CD4-positive, CD25-positive, alpha-beta regulatory T cell (primary cell): ENCODE measurements around the gene L1CAM. TPM values are rescaled to one million over a fixed set of nuclear protein-coding genes. Genes with fewer than 3 reads are reported as not detected.

Experiments used
- ATAC-seq, 2 donors: fragments of 150-1000 bp; cut with Tn5 transposase; one replicate each; pipeline ENCODE4 v1.10.0; 2021; ENCODE audit warnings: low read depth in 2 of 2, moderate number of reproducible peaks in 2 of 2, moderate library complexity in 1 of 2
- DNase-seq, 3 donors: peaks; one replicate each; pipeline versions ENCODE4 v3.0.0 to v3.0.0-alpha.2; 2012 to 2022; ENCODE audit warnings: mixed read lengths in 1 of 3
- H3K27ac ChIP-seq: one replicate; pipeline ENCODE4 v1.7.0; 2013; ENCODE audit warnings: mild to moderate bottlenecking, low read length; ENCODE audit not compliant: insufficient read depth, poor library complexity, severe bottlenecking
- H3K27me3 ChIP-seq: one replicate; pipeline ENCODE4 v1.7.0; 2013; ENCODE audit warnings: low read length; ENCODE audit not compliant: control insufficient read depth, insufficient read depth
- H3K36me3 ChIP-seq: one replicate; pipeline ENCODE4 v1.7.0; 2013; ENCODE audit warnings: mild to moderate bottlenecking, low read length, moderate library complexity; ENCODE audit not compliant: control insufficient read depth, insufficient read depth
- H3K4me1 ChIP-seq: 2 replicates; pipeline ENCODE4 v1.7.0; 2013; ENCODE audit warnings: mild to moderate bottlenecking, low read length; ENCODE audit not compliant: insufficient read depth, control insufficient read depth, poor library complexity, severe bottlenecking
- H3K4me3 ChIP-seq: one replicate; pipeline ENCODE4 v1.7.0; 2013; ENCODE audit warnings: low read depth, mild to moderate bottlenecking, low read length, moderate library complexity
- H3K9me3 ChIP-seq, 2 experiments: 1 replicate in 1 of 2; 2 replicates in 1 of 2; pipeline ENCODE4 v1.7.0; 2013; ENCODE audit warnings: low read length in 2 of 2, mild to moderate bottlenecking in 1 of 2, moderate library complexity in 1 of 2; ENCODE audit not compliant: control insufficient read depth in 2 of 2
- H3K27ac Mint-ChIP-seq, 3 donors: one replicate each; pipeline ENCODE4 v1.8.0; 2020 to 2022; ENCODE audit warnings: mild to moderate bottlenecking in 3 of 3, mixed read lengths in 3 of 3, moderate library complexity in 2 of 3
- H3K27me3 Mint-ChIP-seq: one replicate; pipeline ENCODE4 v1.8.0; 2022; ENCODE audit warnings: mild to moderate bottlenecking, mixed read lengths
- H3K36me3 Mint-ChIP-seq: one replicate; pipeline ENCODE4 v1.8.0; 2020; ENCODE audit warnings: mixed read lengths
- H3K4me1 Mint-ChIP-seq, 4 donors: one replicate each; pipeline ENCODE4 v1.8.0; 2020 to 2022; ENCODE audit warnings: mixed read lengths in 4 of 4, mild to moderate bottlenecking in 1 of 4
- H3K4me3 Mint-ChIP-seq, 4 donors: one replicate each; pipeline ENCODE4 v1.8.0; 2020 to 2022; ENCODE audit warnings: mild to moderate bottlenecking in 4 of 4, mixed read lengths in 4 of 4, moderate library complexity in 3 of 4
- H3K9me3 Mint-ChIP-seq, 7 donors: one replicate each; pipeline ENCODE4 v1.8.0; 2020 to 2022; ENCODE audit warnings: mixed read lengths in 7 of 7, mild to moderate bottlenecking in 3 of 7, moderate library complexity in 2 of 7
- polyA plus RNA-seq, 4 donors: library from polyadenylated mRNA; unstranded; fragments of 300-500 nt; fragmentation: Illumina TruSeq; gene quantifications; one replicate each; pipeline ENCODE4 v1.2.3, GENCODE V29; 2021
- total RNA-seq: library from RNA; stranded (reverse); gene quantifications from one replicate; pipeline ENCODE4 v1.2.3, GENCODE V29; 2022

Gene L1CAM
- total and polyA plus RNA-seq, 5 donors from 2014 or later: 0.67 to 2.1 TPM; not detected in 3

DNA sequence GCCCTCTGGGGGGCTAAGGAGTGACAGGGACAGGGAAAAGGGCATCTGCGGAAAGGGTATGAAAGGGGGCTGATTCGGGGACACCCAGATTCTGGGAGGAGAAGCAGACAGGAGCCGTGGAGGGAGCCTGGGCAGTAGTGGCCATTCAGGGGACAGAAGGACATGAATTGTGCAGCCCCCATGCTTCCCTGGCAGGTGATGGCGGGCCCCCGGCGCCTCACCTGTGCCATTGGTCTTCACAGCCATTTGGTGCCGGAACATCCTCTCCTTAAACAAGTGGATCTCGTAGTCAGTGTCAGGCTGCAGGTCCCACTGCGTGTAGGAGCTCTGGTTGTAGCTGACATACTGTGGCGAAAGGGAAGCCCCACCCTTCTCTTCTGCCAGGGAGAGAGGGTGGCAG is 21.9 kb downstream of the L1CAM start:
- Mint-ChIP-seq H3K4me3 (no peak overlapping the region), H3K27ac (no peak overlapping the region), H3K27me3 (no peaks in the 10 kb centered on the region), H3K4me1 (peaks cover 0 to 5% (median 0%) of the 10 kb centered on the region in 4 donors), H3K36me3 (no peaks in the 10 kb centered on the region), H3K9me3 (no peaks in the 10 kb centered on the region)
- DNase-seq: no peak
- no peaks in the 10 kb centered on the region for H3K9me3 ChIP-seq
- H3K4me3 ChIP-seq: no peak overlapping the region
- no peaks in the 10 kb centered on the region for H3K27me3 ChIP-seq
- H3K4me1 ChIP-seq: no peaks in the 10 kb centered on the region
- no peak for ATAC-seq
- no peaks in the 10 kb centered on the region for H3K36me3 ChIP-seq
- no peak overlapping the region for H3K27ac ChIP-seq

DNA sequence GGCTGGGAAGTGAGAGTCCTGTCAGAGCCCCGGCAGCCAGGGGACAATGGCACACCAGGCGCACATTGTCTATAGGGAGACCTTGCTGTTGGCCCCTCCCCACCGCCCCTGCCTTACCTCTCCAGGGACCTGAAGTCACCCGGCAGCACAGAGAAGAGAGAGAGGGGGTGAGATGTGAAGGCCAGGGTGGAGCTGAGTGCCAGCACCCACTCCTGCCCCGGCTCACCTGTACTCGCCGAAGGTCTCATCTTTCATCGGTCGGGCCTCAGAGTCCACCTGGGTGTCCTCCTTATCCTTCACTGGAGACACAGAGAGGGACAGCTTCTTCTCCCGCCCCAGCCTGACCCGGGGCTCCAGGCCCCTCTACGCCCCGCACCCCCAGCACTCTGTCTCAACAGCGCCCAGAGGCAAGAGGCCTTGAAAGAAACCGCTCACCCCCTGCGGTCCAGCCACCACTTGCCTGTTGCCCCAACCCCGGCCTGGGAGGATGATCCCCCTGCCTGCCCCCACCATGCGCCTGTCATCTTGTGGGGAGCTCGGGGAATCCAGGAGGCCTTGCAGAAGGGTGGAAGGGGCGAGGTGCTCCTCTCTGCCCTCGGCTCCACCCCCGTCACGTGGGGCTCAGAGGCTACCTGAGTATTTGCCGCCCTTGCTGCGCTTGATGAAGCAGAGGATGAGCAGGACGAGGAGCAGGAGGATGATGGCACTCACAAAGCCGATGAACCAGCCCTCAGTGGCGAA is 22.6 kb downstream of the L1CAM start:
- no peaks in the 10 kb centered on the region for H3K36me3 ChIP-seq
- Mint-ChIP-seq H3K4me1 (peaks cover 0 to 5% (median 0%) of the 10 kb centered on the region in 4 donors), H3K4me3 (no peak overlapping the region), H3K27ac (no peak overlapping the region), H3K27me3 (no peaks in the 10 kb centered on the region), H3K36me3 (no peaks in the 10 kb centered on the region), H3K9me3 (no peaks in the 10 kb centered on the region)
- no peak overlapping the region for H3K27ac ChIP-seq
- DNase-seq: no peak
- H3K27me3 ChIP-seq: no peaks in the 10 kb centered on the region
- no peak for ATAC-seq
- H3K9me3 ChIP-seq: no peaks in the 10 kb centered on the region
- H3K4me1 ChIP-seq: no peaks in the 10 kb centered on the region
- no peak overlapping the region for H3K4me3 ChIP-seq

DNA sequence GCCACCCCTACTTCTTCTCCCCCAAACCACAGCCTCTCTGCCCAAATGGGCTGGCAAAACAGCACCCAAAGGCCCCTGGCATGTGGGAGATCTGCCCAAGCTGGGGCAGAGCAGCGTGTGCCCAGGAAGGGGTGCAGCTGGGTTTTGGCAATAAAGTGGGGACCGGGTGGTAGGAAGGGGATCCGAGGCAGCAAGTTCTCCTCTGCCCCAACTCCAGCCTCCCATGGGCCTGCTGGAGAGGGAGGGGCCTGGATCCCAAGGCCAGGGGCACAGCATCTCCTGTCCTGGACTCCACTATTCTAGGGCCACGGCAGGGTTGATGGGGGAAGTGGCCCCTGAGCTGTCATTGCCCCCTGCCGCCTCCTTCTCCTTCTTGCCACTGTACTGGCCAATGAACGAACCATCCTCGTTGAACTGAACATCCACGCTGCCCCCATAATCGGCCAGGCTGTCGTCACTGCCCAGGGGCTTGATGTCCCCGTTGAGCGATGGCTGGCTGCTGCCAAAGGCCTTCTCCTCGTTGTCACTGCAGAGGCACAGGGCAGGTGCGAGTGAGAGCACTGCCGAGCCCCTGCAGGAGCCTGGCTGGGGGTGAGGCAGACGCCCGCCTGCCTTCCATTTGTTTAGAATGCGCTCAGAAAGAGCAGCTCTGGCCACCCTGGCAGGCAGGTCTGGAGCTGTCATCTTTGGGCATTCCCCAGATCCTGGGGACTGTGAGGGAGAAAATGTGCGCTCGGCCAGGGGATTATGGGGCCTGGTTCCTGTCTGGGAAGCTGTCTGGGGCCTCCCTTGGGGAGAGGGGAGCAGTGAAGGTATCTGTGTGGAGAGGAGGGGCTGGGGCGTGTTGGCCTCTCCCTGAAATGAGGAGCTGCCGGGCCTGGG is 23.4 kb downstream of the L1CAM start:
- no peak for ATAC-seq
- peaks cover 0 to 7% (median 0%) of the 10 kb centered on the region in 4 donors for H3K4me1 Mint-ChIP-seq
- DNase-seq: no peak
- Histone ChIP-seq H3K27me3 (no peaks in the 10 kb centered on the region), H3K9me3 (no peaks in the 10 kb centered on the region), H3K4me1 (no peaks in the 10 kb centered on the region), H3K27ac (no peak overlapping the region), H3K4me3 (no peak overlapping the region), H3K36me3 (no peaks in the 10 kb centered on the region)
- H3K36me3 Mint-ChIP-seq: no peaks in the 10 kb centered on the region
- H3K4me3 Mint-ChIP-seq: no peak overlapping the region
- H3K27me3 Mint-ChIP-seq: peaks cover under 1% of the 10 kb centered on the region
- H3K27ac Mint-ChIP-seq: no peak overlapping the region
- H3K9me3 Mint-ChIP-seq: no peaks in the 10 kb centered on the region

DNA sequence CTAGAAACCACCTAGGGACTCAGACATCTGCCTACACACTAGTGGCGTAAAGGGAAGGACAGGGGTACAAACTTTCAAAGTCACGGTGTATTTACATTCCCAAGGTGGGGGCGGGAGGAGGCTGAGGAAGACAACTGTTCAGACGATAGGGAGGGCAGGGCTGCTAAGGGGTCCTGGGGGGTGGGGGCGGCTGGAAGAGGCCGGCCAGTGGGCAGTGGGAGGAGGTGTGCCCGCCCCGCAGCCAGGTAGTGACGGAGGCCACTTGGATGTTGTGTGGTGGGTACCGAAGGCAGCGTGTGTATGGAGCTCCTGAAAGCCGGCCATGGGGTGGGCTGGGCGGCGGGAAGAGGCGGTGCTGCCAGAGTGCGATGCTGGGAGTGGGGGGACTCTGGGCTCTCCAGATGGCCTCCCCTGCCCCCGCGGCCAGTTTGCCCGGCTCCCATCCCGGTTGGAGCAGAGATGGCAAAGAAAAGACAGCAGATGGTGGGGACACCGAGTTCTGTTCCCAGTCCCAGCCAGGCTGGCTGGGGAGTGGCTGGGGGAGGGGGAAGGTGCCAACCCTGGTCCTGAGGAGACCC is 24.2 kb downstream of the L1CAM start:
- Mint-ChIP-seq H3K9me3 (no peaks in the 10 kb centered on the region), H3K27ac (no peak overlapping the region), H3K36me3 (no peaks in the 10 kb centered on the region), H3K4me3 (no peak overlapping the region), H3K27me3 (peaks cover 6% of the 10 kb centered on the region), H3K4me1 (peaks cover 0 to 14% (median 0%) of the 10 kb centered on the region in 4 donors)
- no peak overlapping the region for H3K4me3 ChIP-seq
- ATAC-seq: no peak
- H3K9me3 ChIP-seq: no peaks in the 10 kb centered on the region
- DNase-seq: no peak
- H3K27me3 ChIP-seq: no peaks in the 10 kb centered on the region
- no peaks in the 10 kb centered on the region for H3K4me1 ChIP-seq
- H3K27ac ChIP-seq: no peak overlapping the region
- no peaks in the 10 kb centered on the region for H3K36me3 ChIP-seq

DNA sequence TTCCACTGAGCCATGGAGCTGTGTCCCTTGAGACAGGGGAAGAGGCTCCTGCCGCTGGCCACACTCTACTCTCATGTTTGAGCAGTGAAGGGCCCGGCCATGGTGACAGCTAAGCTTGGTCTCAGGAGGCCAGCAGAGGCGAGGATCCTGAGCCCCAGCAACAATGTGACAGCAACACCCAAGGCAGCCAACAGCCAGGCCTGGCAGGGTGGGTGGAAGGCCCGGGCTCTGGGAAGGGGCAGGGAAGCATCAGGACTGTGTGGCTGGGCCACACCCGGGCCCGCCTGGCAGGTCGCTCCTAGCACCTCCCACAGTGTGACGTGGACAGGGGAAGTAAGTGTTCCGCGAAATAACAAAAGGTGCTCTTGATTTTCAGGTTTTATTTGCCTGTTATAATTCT is 24.8 kb downstream of the L1CAM start:
- peaks cover 0 to 14% (median 0%) of the 10 kb centered on the region in 4 donors for H3K4me1 Mint-ChIP-seq
- H3K4me3 ChIP-seq: no peak overlapping the region
- no peak overlapping the region for H3K4me3 Mint-ChIP-seq

DNA sequence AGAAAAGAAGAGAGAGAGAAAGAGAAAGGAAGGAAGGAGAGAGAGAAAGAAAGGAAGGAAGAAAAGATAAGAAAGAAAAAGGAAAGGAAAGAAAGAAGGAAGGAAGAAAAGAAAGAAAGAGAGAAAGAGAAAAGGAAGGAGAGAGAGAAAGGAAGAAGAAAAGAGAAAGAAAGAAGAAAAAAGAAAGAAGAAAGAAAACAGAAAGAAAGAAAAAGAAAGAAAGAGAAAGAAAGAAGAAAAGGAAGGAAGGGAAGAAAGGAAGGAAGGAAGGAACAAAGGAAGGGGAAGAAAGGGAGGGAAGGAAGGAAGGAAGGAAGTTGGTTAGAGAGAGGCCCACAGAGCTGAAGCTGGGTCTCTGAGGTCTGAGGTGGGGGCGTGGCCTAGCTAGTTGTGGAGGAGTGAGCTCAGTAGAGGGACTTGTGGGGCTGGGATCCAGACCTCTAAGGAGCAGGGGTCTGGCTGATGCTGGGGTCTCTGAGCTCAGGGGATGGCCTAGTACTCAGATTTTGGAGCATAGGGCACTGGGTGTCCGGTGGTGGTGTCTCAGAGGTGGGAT is 28.5 kb downstream of the L1CAM start:
- Histone ChIP-seq H3K27ac (no peak overlapping the region), H3K36me3 (no peaks in the 10 kb centered on the region), H3K27me3 (no peaks in the 10 kb centered on the region), H3K4me1 (no peaks in the 10 kb centered on the region), H3K4me3 (no peak overlapping the region), H3K9me3 (no peaks in the 10 kb centered on the region)
- Mint-ChIP-seq H3K27ac (no peak overlapping the region), H3K9me3 (no peaks in the 10 kb centered on the region), H3K27me3 (peaks cover 11% of the 10 kb centered on the region), H3K4me3 (no peak overlapping the region), H3K4me1 (peaks cover 0 to 14% (median 0%) of the 10 kb centered on the region in 4 donors), H3K36me3 (no peaks in the 10 kb centered on the region)
- no peak for DNase-seq
- no peak for ATAC-seq

More for the DNA sequence above, 24.8 kb downstream of the L1CAM start:
- Mint-ChIP-seq H3K9me3 (no peaks in the 10 kb centered on the region), H3K36me3 (no peaks in the 10 kb centered on the region), H3K27me3 (peaks cover 6% of the 10 kb centered on the region), H3K27ac (no peak overlapping the region)
- DNase-seq: no peak
- Histone ChIP-seq H3K27ac (no peak overlapping the region), H3K27me3 (no peaks in the 10 kb centered on the region), H3K9me3 (no peaks in the 10 kb centered on the region), H3K4me1 (no peaks in the 10 kb centered on the region), H3K36me3 (no peaks in the 10 kb centered on the region)
- ATAC-seq: no peak

DNA sequence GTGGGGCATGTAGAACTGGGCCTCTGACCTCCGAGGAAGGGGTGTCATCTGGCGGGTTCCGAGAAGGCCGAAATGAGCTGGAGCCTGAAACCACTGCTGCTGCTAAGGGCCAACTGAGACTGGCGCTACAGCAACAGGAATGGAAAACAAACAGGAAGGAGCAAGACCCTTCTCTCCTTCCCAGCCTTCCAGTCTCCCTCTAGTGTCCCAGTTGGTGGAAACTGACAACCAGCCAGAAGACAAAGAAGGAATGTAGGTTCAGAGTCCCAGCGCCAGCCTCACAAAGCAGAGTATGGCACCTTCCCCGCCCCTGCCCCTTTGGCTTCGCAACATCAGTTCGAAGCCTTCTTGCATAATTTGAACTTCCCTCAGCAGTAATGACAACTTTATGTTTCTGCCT is 31.3 kb downstream of the L1CAM start:
- no peaks in the 10 kb centered on the region for H3K9me3 ChIP-seq
- no peaks in the 10 kb centered on the region for H3K36me3 Mint-ChIP-seq
- H3K27ac Mint-ChIP-seq: no peak overlapping the region
- DNase-seq: no peak
- no peaks in the 10 kb centered on the region for H3K9me3 Mint-ChIP-seq
- H3K27ac ChIP-seq: no peak overlapping the region
- H3K36me3 ChIP-seq: no peaks in the 10 kb centered on the region
- H3K27me3 Mint-ChIP-seq: peaks cover 16% of the 10 kb centered on the region
- ATAC-seq: no peak
- no peaks in the 10 kb centered on the region for H3K27me3 ChIP-seq
- no peak overlapping the region for H3K4me3 ChIP-seq
- peaks cover 0 to 10% (median 0%) of the 10 kb centered on the region in 4 donors for H3K4me1 Mint-ChIP-seq
- no peaks in the 10 kb centered on the region for H3K4me1 ChIP-seq
- no peak overlapping the region for H3K4me3 Mint-ChIP-seq
